Testis (tissue), 5 donors: ENCODE data around the gene TEX12. TPM values are rescaled to one million over a fixed set of nuclear protein-coding genes. Genes with fewer than 3 reads are reported as not detected.

Source experiments
- DNase-seq: peaks from one replicate; pipeline ENCODE4 v3.0.0-alpha.2; 2019
- H3K27ac ChIP-seq, 2 donors: fragments of 200-600 bp; sonication (generic); one replicate each; pipeline ENCODE4 v1.5.1; 2019
- H3K27me3 ChIP-seq: fragments of 200-600 bp; sonication (generic); one replicate; pipeline ENCODE4 v1.5.1; 2019
- H3K36me3 ChIP-seq: fragments of 200-600 bp; sonication (generic); one replicate; pipeline ENCODE4 v1.5.1; 2017; ENCODE audit warnings: low read depth; ENCODE audit errors: missing control alignments
- H3K4me1 ChIP-seq: fragments of 200-600 bp; sonication (generic); one replicate; pipeline ENCODE4 v1.5.1; 2019
- H3K4me3 ChIP-seq, 2 donors: fragments of 200-600 bp; sonication (generic); one replicate each; pipeline ENCODE4 v1.5.1; 2017 to 2019
- H3K9me3 ChIP-seq: fragments of 200-600 bp; sonication (generic); one replicate; pipeline ENCODE4 v1.5.1; 2017
- CTCF ChIP-seq, 3 experiments: fragments of 450-650 bp in 2 of 3; fragments of 200-600 bp in 1 of 3; sonication (generic) in 1 of 3; IDR thresholded peaks; one replicate each; pipeline ENCODE4 v1.5.1; 2016 to 2019; ENCODE audit warnings: antibody characterized with exemption in 3 of 3, mild to moderate bottlenecking in 2 of 3, moderate library complexity in 1 of 3
- POLR2A ChIP-seq: fragments of 450-650 bp; IDR thresholded peaks from one replicate; pipeline ENCODE4 v1.6.1; 2017; ENCODE audit warnings: antibody characterized with exemption, mild to moderate bottlenecking, moderate library complexity
- WGBS, 2 donors: methylation state at CpG; one replicate each; pipeline ENCODE4 v1.1.5; 2018; 5-methylcytosine and 5-hydroxymethylcytosine counted together
- intact Hi-C: fragments of 100-400 bp; cut with DNase I; formaldehyde crosslinking; loops from one replicate; pipeline ENCODE4 v1.15.1; 2023; ENCODE audit warnings: low total_unique reads
- long read RNA-seq, 2 donors: transcript quantifications; one replicate each; lab custom pipeline, GENCODE V29; 2026
- polyA plus RNA-seq: library from polyadenylated mRNA; stranded (reverse); fragments of 350-450 nt; fragmentation: Illumina TruSeq; extraction: RNeasy Lipid Tissue Mini Kit (QIAGEN cat#74804); gene quantifications from one replicate; pipeline ENCODE4 v1.2.3, GENCODE V29; 2014; ENCODE audit warnings: low read depth, low replicate concordance; ENCODE audit not compliant: insufficient read depth
- total RNA-seq, 2 donors: library from RNA; depleted of rRNA; stranded (reverse); fragments of >200 nt; gene quantifications; one replicate each; pipeline ENCODE4 v1.2.3, GENCODE V29; 2016

The TEX12 gene, protein sequence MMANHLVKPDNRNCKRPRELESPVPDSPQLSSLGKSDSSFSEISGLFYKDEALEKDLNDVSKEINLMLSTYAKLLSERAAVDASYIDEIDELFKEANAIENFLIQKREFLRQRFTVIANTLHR
- total RNA-seq (10 to 100 TPM in 1 of 2 donors, 1 to 10 TPM in 1; 6.3 to 11.6 TPM), polyA plus RNA-seq (21.8 TPM)
- long read RNA-seq, donor 1, partial matches to known transcripts = 0 of 1 reads
- long read RNA-seq, donor 1, other reads (novel, unspliced or antisense) = 0 of 1 reads
- long read RNA-seq, donor 2, partial matches to known transcripts = 0 of 2 reads
- long read RNA-seq, donor 2, other reads (novel, unspliced or antisense) = 0 of 2 reads

- intact Hi-C loops = no loop called here
- Histone ChIP-seq H3K36me3 (no peaks in the 10 kb centered on the region), H3K9me3 (no peaks in the 10 kb centered on the region), H3K27ac (peak within 1 kb of the TSS; percentile 20 to 53), H3K27me3 (no peaks in the 10 kb centered on the region), H3K4me3 (peak within 1 kb of the TSS; percentile 40), H3K4me1 (no peaks in the 10 kb centered on the region)
- peak; percentile 46 for DNase-seq
- 72 to 76% methylated on average over 16 to 25 of the region's 25 CpGs for WGBS, 2 donors
- TF ChIP-seq CTCF (IDR thresholded peaks at IDR 0.05) (no peak), POLR2A (no peak)
These were observed at the start of gene TEX12 for GRCh38 chr11:112167145-112167544. Gene TEX12 (plus strand): TSS chr11:112167372. CDS start chr11:112169269, 1,897 bp downstream.

DNA sequence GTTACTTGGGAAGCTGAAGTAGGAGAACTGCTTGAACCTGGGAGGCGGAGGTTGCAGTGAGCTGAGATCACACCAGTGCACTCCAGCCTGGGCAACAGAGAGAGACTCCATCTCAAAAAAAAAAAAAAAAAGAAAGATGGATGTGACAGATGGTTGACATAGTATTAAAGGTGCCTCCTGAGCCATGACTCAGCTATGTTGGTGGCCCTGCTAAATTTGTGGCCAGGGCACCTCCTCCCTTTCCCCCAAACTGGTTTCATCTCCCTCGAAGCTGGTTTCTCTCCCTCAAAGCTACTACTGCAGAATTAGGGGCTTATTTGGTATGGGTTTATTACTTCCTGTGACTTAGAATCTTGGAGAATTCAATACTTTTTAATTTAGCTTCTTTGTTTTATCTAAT lies 49.0 kb upstream of the TEX12 start:
- intact Hi-C loops = no loop called here
- WGBS, 2 donors = 87 to 90% methylated on average over 2 of the region's 2 CpGs

GRCh38 chr11:112121981-112122615 lies 45.1 kb upstream of the TEX12 start:
- no peak for DNase-seq
- Histone ChIP-seq H3K4me3 (no peak overlapping the region), H3K27ac (no peak overlapping the region), H3K9me3 (no peaks in the 10 kb centered on the region), H3K27me3 (no peaks in the 10 kb centered on the region), H3K4me1 (no peaks in the 10 kb centered on the region), H3K36me3 (no peaks in the 10 kb centered on the region)
- no peak for TF ChIP-seq CTCF (IDR thresholded peaks at IDR 0.05)
- no peak for TF ChIP-seq POLR2A
- WGBS, 2 donors = 95 to 98% methylated on average over 5 of the region's 5 CpGs
- intact Hi-C loops = no loop called here

More for the DNA sequence above, 49.0 kb upstream of the TEX12 start:
- Histone ChIP-seq H3K36me3 (no peaks in the 10 kb centered on the region), H3K27ac (no peak overlapping the region), H3K4me1 (no peaks in the 10 kb centered on the region), H3K27me3 (no peaks in the 10 kb centered on the region), H3K4me3 (no peak overlapping the region), H3K9me3 (no peaks in the 10 kb centered on the region)
- no peak for DNase-seq
- TF ChIP-seq POLR2A (no peak), CTCF (IDR thresholded peaks at IDR 0.05) (no peak)

DNA sequence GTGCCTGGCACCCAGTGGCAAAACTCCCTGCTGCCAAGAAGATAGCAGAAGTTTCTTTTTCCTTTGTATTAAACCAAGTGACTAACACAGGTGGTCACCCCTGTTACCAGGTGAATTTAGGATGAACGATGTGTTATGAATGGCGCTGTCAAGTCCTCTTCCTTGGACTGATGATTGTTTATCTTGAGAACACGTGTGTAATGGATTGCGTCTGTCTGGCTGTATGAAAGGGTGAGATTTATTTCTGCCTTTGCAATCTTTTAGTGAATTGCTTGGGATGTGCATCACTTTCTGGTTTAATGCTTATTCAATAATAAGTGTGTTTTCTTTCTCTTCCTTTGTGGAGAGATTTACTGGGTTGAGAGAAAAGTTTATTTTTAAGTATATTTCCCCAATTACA lies 44.0 kb upstream of the TEX12 start:
- H3K9me3 ChIP-seq = no peaks in the 10 kb centered on the region
- H3K36me3 ChIP-seq = no peaks in the 10 kb centered on the region
- no peak for DNase-seq
- 62 to 77% methylated on average over 4 of the region's 4 CpGs for WGBS, 2 donors
- no peaks in the 10 kb centered on the region for H3K4me1 ChIP-seq
- no peak overlapping the region for H3K27ac ChIP-seq
- intact Hi-C loops = no loop called here
- no peaks in the 10 kb centered on the region for H3K27me3 ChIP-seq
- H3K4me3 ChIP-seq = no peak overlapping the region
- TF ChIP-seq CTCF (IDR thresholded peaks at IDR 0.05) (no peak), POLR2A (no peak)
